Adipocyte (in vitro differentiated cells): Measurements from ENCODE around the gene ECI2.
"Not testable (repeated sequence)": the region's sequence is repeated elsewhere in the genome, so short reads cannot be mapped to it uniquely, and the experiment has no call there.

ENCODE experiments used
- DNase-seq: peaks from one replicate; pipeline ENCODE4 v3.0.0-alpha.2; 2015; ENCODE audit warnings: low read depth
- H3K27me3 ChIP-seq: replicated peaks from 2 replicates; pipeline ENCODE4 v1.7.0; 2013; ENCODE audit warnings: mild to moderate bottlenecking, low read length, moderate library complexity; ENCODE audit not compliant: control insufficient read depth, insufficient read depth
- H3K36me3 ChIP-seq: 2 replicates; pipeline ENCODE4 v1.7.0; 2013; ENCODE audit warnings: low read length, mild to moderate bottlenecking, moderate library complexity; ENCODE audit not compliant: control insufficient read depth, insufficient read depth, severe bottlenecking
- H3K4me1 ChIP-seq: 2 replicates; pipeline ENCODE4 v1.7.0; 2013; ENCODE audit warnings: mild to moderate bottlenecking, low read length, moderate library complexity; ENCODE audit not compliant: control insufficient read depth, insufficient read depth
- H3K4me3 ChIP-seq: 2 replicates; pipeline ENCODE4 v1.7.0; 2013; ENCODE audit warnings: mild to moderate bottlenecking, low read length, moderate library complexity
- H3K9ac ChIP-seq: 2 replicates; pipeline ENCODE4 v1.7.0; 2013; ENCODE audit warnings: mild to moderate bottlenecking, low read length, moderate library complexity
- H3K9me3 ChIP-seq: 2 replicates; pipeline ENCODE4 v1.7.0; 2013; ENCODE audit warnings: mild to moderate bottlenecking, low read length, moderate library complexity; ENCODE audit not compliant: control insufficient read depth

The ECI2 gene

GRCh38 chr6:4124351-4124750 is 11.0 kb downstream of the ECI2 start:
- Histone ChIP-seq H3K4me1 (peaks cover 22% of the 10 kb centered on the region), H3K27me3 (no peaks in the 10 kb centered on the region), H3K9me3 (no peaks in the 10 kb centered on the region), H3K9ac (no peak overlapping the region), H3K36me3 (peaks cover 74% of the 10 kb centered on the region), H3K4me3 (no peak overlapping the region)
- no peak for DNase-seq

DNA sequence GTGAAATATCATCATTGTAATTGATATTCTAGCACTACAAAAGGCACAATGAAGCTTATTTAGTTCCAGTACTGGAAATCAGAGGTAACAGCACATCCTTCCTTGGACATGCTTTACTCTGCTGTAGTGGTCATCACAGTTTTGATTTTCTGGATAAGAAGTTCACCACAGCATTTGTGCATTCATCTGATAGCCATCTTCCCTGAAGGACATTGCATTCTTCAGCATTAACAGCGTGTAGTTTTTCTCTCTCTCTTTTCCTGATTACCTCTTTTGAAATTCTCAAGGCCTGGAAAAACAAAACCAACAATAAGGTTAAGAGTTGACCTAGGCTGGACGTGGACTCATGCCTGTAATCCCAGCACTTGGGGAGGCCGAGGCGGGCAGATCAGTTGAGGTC is 19.6 kb downstream of the ECI2 start:
- no peak overlapping the region for H3K4me3 ChIP-seq
- peaks cover 59% of the 10 kb centered on the region for H3K36me3 ChIP-seq
- peaks cover 4% of the 10 kb centered on the region for H3K9me3 ChIP-seq
- peaks cover 17% of the 10 kb centered on the region for H3K4me1 ChIP-seq
- no peak overlapping the region for H3K9ac ChIP-seq
- no peak for DNase-seq
- no peaks in the 10 kb centered on the region for H3K27me3 ChIP-seq

GRCh38 chr6:4114123-4114522 is 21.3 kb downstream of the ECI2 start:
- Histone ChIP-seq H3K27me3 (no peaks in the 10 kb centered on the region), H3K9me3 (peaks cover 4% of the 10 kb centered on the region), H3K4me1 (peaks cover 27% of the 10 kb centered on the region), H3K36me3 (peaks cover 45% of the 10 kb centered on the region), H3K4me3 (no peak overlapping the region), H3K9ac (no peak overlapping the region)
- peak; percentile 19 for DNase-seq

GRCh38 chr6:4113649-4114048 is 21.7 kb downstream of the ECI2 start:
- no peak overlapping the region for H3K9ac ChIP-seq
- H3K4me1 ChIP-seq: peaks cover 27% of the 10 kb centered on the region
- peaks cover 4% of the 10 kb centered on the region for H3K9me3 ChIP-seq
- no peak overlapping the region for H3K4me3 ChIP-seq
- DNase-seq: peak; percentile 19
- no peaks in the 10 kb centered on the region for H3K27me3 ChIP-seq
- peaks cover 40% of the 10 kb centered on the region for H3K36me3 ChIP-seq

DNA sequence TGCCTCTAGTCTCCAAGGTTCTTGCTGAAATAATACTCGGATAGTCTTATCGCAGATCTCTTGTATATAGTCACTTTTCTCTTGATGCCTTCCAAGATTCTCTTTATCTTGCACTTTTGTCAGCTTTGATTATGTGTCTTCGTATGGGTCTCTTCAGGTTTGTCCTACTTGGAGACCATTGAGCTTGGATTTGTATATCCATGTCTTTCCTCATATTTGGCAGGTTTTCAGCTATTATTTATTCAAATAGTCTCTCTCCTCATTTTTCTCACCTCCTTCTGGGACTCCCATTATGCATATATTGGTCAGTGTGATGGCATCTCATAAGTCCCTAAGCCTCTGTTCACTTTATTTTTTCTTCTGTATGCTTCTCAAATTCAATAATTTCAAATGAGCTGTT is 23.0 kb downstream of the ECI2 start:
- no peak for DNase-seq
- Histone ChIP-seq H3K9me3 (peaks cover 4% of the 10 kb centered on the region), H3K4me1 (peaks cover 27% of the 10 kb centered on the region), H3K9ac (no peak overlapping the region), H3K4me3 (no peak overlapping the region), H3K27me3 (no peaks in the 10 kb centered on the region), H3K36me3 (peaks cover 28% of the 10 kb centered on the region)

DNA sequence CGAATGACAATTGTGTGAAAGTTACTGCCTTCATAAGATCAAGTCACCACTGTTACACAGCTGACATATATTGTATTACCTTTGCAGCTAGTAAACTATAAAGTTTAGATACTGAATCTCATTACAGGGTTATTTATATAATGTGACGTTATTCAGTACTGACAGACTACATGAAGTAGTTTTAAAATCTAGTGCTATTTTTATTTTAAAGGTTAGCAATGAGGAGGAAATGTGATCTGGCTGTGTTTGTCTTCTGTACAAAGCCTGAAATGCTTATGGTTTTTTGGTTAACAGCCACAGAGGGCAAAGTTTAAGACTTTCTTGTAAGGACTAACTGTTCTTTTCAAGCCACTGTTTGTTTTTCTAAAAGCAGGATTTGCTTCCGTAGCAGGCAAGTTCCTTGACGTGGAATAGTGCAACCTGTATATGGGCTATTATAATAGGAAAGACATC is 26.0 kb downstream of the ECI2 start:
- not testable (repeated sequence) for H3K36me3 ChIP-seq, H3K9me3 ChIP-seq, H3K9ac ChIP-seq, H3K27me3 ChIP-seq, H3K4me3 ChIP-seq
- peak; percentile 72 for DNase-seq
- peaks cover 21% of the 10 kb centered on the region for H3K4me1 ChIP-seq

DNA sequence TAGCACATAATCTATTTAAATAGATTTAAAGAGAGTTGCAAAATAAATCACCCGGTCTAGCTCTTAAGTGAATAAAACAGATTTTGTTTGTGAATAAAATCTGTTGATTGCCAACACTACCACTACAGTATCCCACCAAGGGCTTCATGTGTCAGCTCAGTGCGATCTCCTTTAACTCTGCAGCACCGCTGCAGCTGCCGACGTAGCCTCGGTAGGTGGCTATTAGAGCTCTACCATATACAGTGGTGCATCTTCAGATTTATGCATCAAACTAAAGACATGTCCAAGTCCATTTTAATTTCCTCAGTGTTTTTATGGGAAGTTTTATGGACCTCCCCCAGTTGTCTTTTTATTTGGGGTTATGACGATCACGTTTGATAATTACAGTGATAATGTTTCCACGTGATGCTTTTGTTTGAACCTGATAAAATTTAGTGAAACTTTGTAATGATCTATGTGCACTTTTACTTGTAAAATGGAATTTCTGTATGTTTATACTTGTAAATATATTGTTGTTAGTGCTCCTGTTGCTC is 26.7 kb downstream of the ECI2 start:
- DNase-seq: no peak
- H3K36me3 ChIP-seq: no peaks in the 10 kb centered on the region
- peaks cover 4% of the 10 kb centered on the region for H3K9me3 ChIP-seq
- peak overlapping the region; percentile 35 for H3K4me3 ChIP-seq
- peaks cover 13% of the 10 kb centered on the region for H3K4me1 ChIP-seq
- H3K9ac ChIP-seq: no peak overlapping the region
- H3K27me3 ChIP-seq: no peaks in the 10 kb centered on the region

GRCh38 chr6:4107873-4108272 is 27.5 kb downstream of the ECI2 start:
- no peaks in the 10 kb centered on the region for H3K36me3 ChIP-seq
- H3K4me3 ChIP-seq: no peak overlapping the region
- H3K4me1 ChIP-seq: peaks cover 9% of the 10 kb centered on the region
- H3K9ac ChIP-seq: no peak overlapping the region
- H3K27me3 ChIP-seq: no peaks in the 10 kb centered on the region
- no peak for DNase-seq
- H3K9me3 ChIP-seq: peaks cover 4% of the 10 kb centered on the region

GRCh38 chr6:4105980-4106536 is 29.3 kb downstream of the ECI2 start:
- H3K9me3 ChIP-seq: no peaks in the 10 kb centered on the region
- H3K36me3 ChIP-seq: no peaks in the 10 kb centered on the region
- DNase-seq: no peak
- H3K4me3 ChIP-seq: no peak overlapping the region
- no peak overlapping the region for H3K9ac ChIP-seq
- no peaks in the 10 kb centered on the region for H3K27me3 ChIP-seq
- H3K4me1 ChIP-seq: peaks cover 9% of the 10 kb centered on the region

GRCh38 chr6:4103929-4104328 is 31.4 kb downstream of the ECI2 start:
- Histone ChIP-seq H3K27me3 (no peaks in the 10 kb centered on the region), H3K36me3 (no peaks in the 10 kb centered on the region), H3K4me3 (no peak overlapping the region), H3K9me3 (no peaks in the 10 kb centered on the region), H3K9ac (no peak overlapping the region), H3K4me1 (no peaks in the 10 kb centered on the region)
- no peak for DNase-seq

DNA sequence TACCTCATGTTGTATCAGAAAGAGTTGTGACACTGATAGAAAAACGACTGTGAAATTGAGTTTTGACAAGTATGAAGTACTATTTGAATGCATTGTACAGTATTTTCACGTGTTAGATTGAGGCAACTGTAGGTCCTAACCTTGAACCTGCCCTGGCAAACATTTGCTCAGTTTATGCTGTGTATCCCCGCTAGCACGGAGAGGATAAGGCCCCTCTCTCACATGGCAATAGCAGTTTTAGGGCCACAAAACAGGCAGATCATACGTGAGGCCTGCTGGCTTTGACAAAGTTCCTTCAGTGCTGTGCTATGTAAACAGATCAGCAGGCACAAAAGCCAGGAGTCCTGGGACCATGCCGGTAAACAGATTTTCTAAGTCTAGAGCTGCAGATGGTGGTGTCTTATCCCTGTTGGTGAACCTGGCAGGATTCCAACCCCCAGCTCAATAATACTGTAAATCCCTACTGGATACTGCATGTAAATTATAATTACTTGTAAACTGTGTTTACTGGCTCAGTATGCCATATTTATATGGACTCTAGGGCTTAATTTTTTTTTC is 32.6 kb downstream of the ECI2 start:
- Histone ChIP-seq H3K27me3 (no peaks in the 10 kb centered on the region), H3K9ac (no peak overlapping the region), H3K36me3 (no peaks in the 10 kb centered on the region), H3K4me3 (no peak overlapping the region), H3K9me3 (no peaks in the 10 kb centered on the region), H3K4me1 (no peaks in the 10 kb centered on the region)
- no peak for DNase-seq

DNA sequence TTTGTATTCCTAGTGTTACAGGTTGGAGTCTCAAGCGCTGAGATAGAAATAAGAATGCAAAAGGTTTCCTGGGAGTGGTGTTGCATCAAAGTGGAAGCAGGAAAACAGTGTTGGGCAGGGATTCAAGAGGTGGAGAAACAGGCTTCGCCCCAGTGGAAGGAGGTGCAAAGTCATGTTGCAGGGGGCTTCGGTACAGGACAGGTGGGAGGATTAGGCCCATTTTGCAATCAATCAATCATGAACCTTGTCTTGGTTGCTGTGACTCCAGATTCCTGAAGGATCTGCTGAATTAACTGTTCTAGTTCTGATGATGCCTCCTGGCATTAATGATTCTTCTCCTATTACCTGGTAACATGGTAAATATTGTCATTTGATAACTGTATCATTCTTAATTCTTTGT is 34.1 kb downstream of the ECI2 start:
- no peak for DNase-seq
- H3K4me3 ChIP-seq: no peak overlapping the region
- H3K9ac ChIP-seq: no peak overlapping the region
- no peaks in the 10 kb centered on the region for H3K9me3 ChIP-seq
- no peaks in the 10 kb centered on the region for H3K27me3 ChIP-seq
- no peaks in the 10 kb centered on the region for H3K4me1 ChIP-seq
- no peaks in the 10 kb centered on the region for H3K36me3 ChIP-seq
